Spleen (tissue), 11 donors: ENCODE results near the gene STRA8. TPM values are rescaled to one million over a fixed set of nuclear protein-coding genes. Genes with fewer than 3 reads are reported as not detected.

Source experiments
- DNase-seq: peaks from one replicate; pipeline ENCODE4 v3.0.0-alpha.2; 2020
- H3K27ac ChIP-seq, 8 donors: fragments of 200-600 bp; sonication (generic) in 7 of 8; 1 replicate in 4 of 8; 2 replicates in 4 of 8; pipeline versions ENCODE4 v1.5.0 to v1.8.0; 2016 to 2021; ENCODE audit warnings: inconsistent platforms in 4 of 8, mild to moderate bottlenecking in 4 of 8, moderate library complexity in 1 of 8
- H3K27me3 ChIP-seq, 7 donors: fragments of 200-600 bp; sonication (generic) in 6 of 7; replicated peaks in 1 of 7; 1 replicate in 4 of 7; 2 replicates in 3 of 7; pipeline versions ENCODE4 v1.5.0 to v1.8.0; 2016 to 2021; ENCODE audit warnings: inconsistent platforms in 3 of 7, mild to moderate bottlenecking in 1 of 7
- H3K36me3 ChIP-seq, 6 donors: fragments of 200-600 bp; sonication (generic) in 5 of 6; 1 replicate in 4 of 6; 2 replicates in 2 of 6; pipeline versions ENCODE4 v1.5.0 to v1.8.0; 2016 to 2021; ENCODE audit warnings: inconsistent platforms in 2 of 6
- H3K4me1 ChIP-seq, 6 donors: fragments of 200-600 bp; sonication (generic) in 5 of 6; 1 replicate in 3 of 6; 2 replicates in 3 of 6; pipeline versions ENCODE4 v1.5.0 to v1.8.0; 2016 to 2021; ENCODE audit warnings: inconsistent platforms in 3 of 6
- H3K4me3 ChIP-seq, 8 donors: fragments of 200-600 bp; sonication (generic) in 7 of 8; 1 replicate in 4 of 8; 2 replicates in 4 of 8; pipeline versions ENCODE4 v1.5.0 to v1.8.0; 2016 to 2021; ENCODE audit warnings: inconsistent platforms in 4 of 8, mild to moderate bottlenecking in 4 of 8, moderate library complexity in 2 of 8
- H3K9me3 ChIP-seq, 8 donors: fragments of 200-600 bp; sonication (generic) in 7 of 8; 1 replicate in 4 of 8; 2 replicates in 4 of 8; pipeline versions ENCODE4 v1.5.0 to v1.8.0; 2016 to 2021; ENCODE audit warnings: inconsistent platforms in 4 of 8
- CTCF ChIP-seq, 11 experiments: fragments of 200-600 bp in 7 of 11; fragments of 450-650 bp in 4 of 11; sonication (generic) in 4 of 11; IDR thresholded peaks in 8 of 11; conservative IDR thresholded peaks in 3 of 11; 1 replicate in 7 of 11; 2 replicates in 4 of 11; pipeline versions ENCODE4 v1.4.0 to v1.8.0; 2016 to 2021; ENCODE audit warnings: antibody characterized with exemption in 11 of 11, inconsistent platforms in 4 of 11, mild to moderate bottlenecking in 1 of 11
- POLR2A ChIP-seq, 3 donors: fragments of 450-650 bp; IDR thresholded peaks; one replicate each; pipeline ENCODE4 v1.5.1; 2017; ENCODE audit warnings: antibody characterized with exemption in 3 of 3, mild to moderate bottlenecking in 1 of 3
- POLR2AphosphoS5 ChIP-seq, 3 donors: sonication (generic); formaldehyde crosslinking; IDR thresholded peaks; one replicate each; pipeline ENCODE4 v1.5.1; 2017; ENCODE audit warnings: antibody characterized with exemption in 3 of 3
- WGBS, 5 donors: extraction: QIAGEN DNeasy Blood & Tissue Kit in 3 of 5; methylation state at CpG; one replicate each; pipeline versions ENCODE4 v1.1.5 to v1.1.7; 2013 to 2018; 5-methylcytosine and 5-hydroxymethylcytosine counted together
- intact Hi-C: fragments of 100-400 bp; cut with DNase I; formaldehyde crosslinking; loops from one replicate; pipeline ENCODE4 v1.15.0; 2023; ENCODE audit warnings: low total_unique reads
- polyA plus RNA-seq, 3 donors: library from polyadenylated mRNA; stranded (reverse); fragments of 200-250 nt; gene quantifications; one replicate each; pipeline ENCODE4 v1.2.1, GENCODE V29; 2013
- total RNA-seq, 7 donors: library from RNA; depleted of rRNA in 3 of 7; stranded (reverse); fragments of >200 nt in 3 of 7; fragmentation: NEBNext Ultra II Directional in 4 of 7; extraction: Animal tissue kit (Norgen Biotek cat#: 25700) in 4 of 7; gene quantifications; one replicate each; pipeline versions ENCODE4 v1.1.0 to v1.2.1, GENCODE V29; 2016 to 2021
- donor health status: healthy with polysubstance abuse.
- donor health status: DM: no; HTN: no; CAD: no; lungs with moderate emphysema.
- donor health status: DM: no; HTN: no; CAD: no.
- donor health status: Bipolar disorder and iron deficiency.
- donor health status: healthy.
- donor health status: DM: no; HTN: no; CAD: no.
- donor health status: DM: yes; HTN: yes; CAD: no.

Gene STRA8
- total and polyA plus RNA-seq, 10 donors = not detected

- Histone ChIP-seq H3K27ac (no peak overlapping the region), H3K27me3 (no peaks in the 10 kb centered on the region), H3K9me3 (no peaks in the 10 kb centered on the region), H3K4me3 (no peak overlapping the region), H3K36me3 (no peaks in the 10 kb centered on the region), H3K4me1 (peaks cover 0 to 6% (median 0%) of the 10 kb centered on the region in 6 donors)
- DNase-seq = no peak
- TF ChIP-seq CTCF (IDR thresholded peaks at IDR 0.05 in 8 of 11, conservative IDR thresholded peaks at IDR 0.05 in 3 of 11) (no peak), POLR2A (IDR thresholded peaks at IDR 0.05) (no peak), POLR2AphosphoS5 (IDR thresholded peaks at IDR 0.05) (no peak)
- WGBS, 5 donors = 93 to 98% (median 97%) methylated on average over 28 to 43 of the region's 43 CpGs
- intact Hi-C loops = no loop called here
Observed at GRCh38 chr7:135246191-135246825, 12.7 kb downstream of the STRA8 start.

GRCh38 chr7:135247746-135248471 is 14.3 kb downstream of the STRA8 start:
- Histone ChIP-seq H3K27ac (no peak overlapping the region), H3K4me1 (peaks cover 0 to 6% (median 0%) of the 10 kb centered on the region in 6 donors), H3K9me3 (no peaks in the 10 kb centered on the region), H3K27me3 (no peaks in the 10 kb centered on the region), H3K36me3 (no peaks in the 10 kb centered on the region), H3K4me3 (no peak overlapping the region)
- intact Hi-C loops = no loop called here
- TF ChIP-seq CTCF (IDR thresholded peaks at IDR 0.05 in 8 of 11, conservative IDR thresholded peaks at IDR 0.05 in 3 of 11) (no peak), POLR2A (IDR thresholded peaks at IDR 0.05) (no peak), POLR2AphosphoS5 (IDR thresholded peaks at IDR 0.05) (no peak)
- DNase-seq = peak; percentile 44
- WGBS, 5 donors = 95 to 98% (median 95%) methylated on average over 18 to 22 of the region's 22 CpGs

- H3K4me1 ChIP-seq = peaks cover 0 to 10% (median 2%) of the 10 kb centered on the region in 6 donors
- TF ChIP-seq POLR2A (IDR thresholded peaks at IDR 0.05) (no peak), CTCF (IDR thresholded peaks at IDR 0.05 in 8 of 11, conservative IDR thresholded peaks at IDR 0.05 in 3 of 11) (no peak), POLR2AphosphoS5 (IDR thresholded peaks at IDR 0.05) (no peak)
- no peak overlapping the region for H3K4me3 ChIP-seq
- no peak for DNase-seq
- H3K27me3 ChIP-seq = no peaks in the 10 kb centered on the region
- no peaks in the 10 kb centered on the region for H3K9me3 ChIP-seq
- no peak overlapping the region for H3K27ac ChIP-seq
- H3K36me3 ChIP-seq = no peaks in the 10 kb centered on the region
- WGBS, 5 donors = 90 to 96% (median 91%) methylated on average over 3 of the region's 3 CpGs
- intact Hi-C loops = no loop called here
Observed at GRCh38 chr7:135248546-135248945, 14.9 kb downstream of the STRA8 start.
